SKM-1 treated with dmso at 0.1 percent for 144 hours (cell line): ENCODE results near the gene GMEB2.
"Not testable (repeated sequence)": the region's sequence is repeated elsewhere in the genome, so short reads cannot be mapped to it uniquely, and the experiment has no call there.

Experiments used
- DNase-seq: peaks from one replicate; lab custom pipeline; 2025; ENCODE audit not compliant: unreplicated experiment; lab: John Stamatoyannopoulos, UW

Gene GMEB2

GRCh38 chr20:63561624-63562396 is 65.1 kb downstream of the GMEB2 start:
- no peak for DNase-seq

GRCh38 chr20:63560856-63561609 is 65.9 kb downstream of the GMEB2 start:
- no peak for DNase-seq

GRCh38 chr20:63560333-63560805 is 66.5 kb downstream of the GMEB2 start:
- DNase-seq = no peak

- not testable (repeated sequence) for DNase-seq
Measured at GRCh38 chr20:63559485-63560332, 67.2 kb downstream of the GMEB2 start.

GRCh38 chr20:63558804-63559484 is 68.0 kb downstream of the GMEB2 start:
- no peak for DNase-seq

GRCh38 chr20:63557481-63557891 is 69.4 kb downstream of the GMEB2 start:
- DNase-seq = no peak

GRCh38 chr20:63556873-63557478 is 69.9 kb downstream of the GMEB2 start:
- DNase-seq = no peak

GRCh38 chr20:63555661-63556381 is 71.1 kb downstream of the GMEB2 start:
- no peak for DNase-seq

- no peak for DNase-seq
Measured at GRCh38 chr20:63554361-63555278, 72.3 kb downstream of the GMEB2 start.

- DNase-seq = no peak
Measured at GRCh38 chr20:63553933-63554290, 73.0 kb downstream of the GMEB2 start, which contains the start of gene FNDC11. Gene FNDC11 (plus strand): TSS chr20:63554159. CDS start chr20:63555664, 1,505 bp downstream.

- no peak for DNase-seq
Measured at GRCh38 chr20:63553251-63553932, 73.5 kb downstream of the GMEB2 start.

- no peak for DNase-seq
Measured at GRCh38 chr20:63552481-63553249, 74.2 kb downstream of the GMEB2 start.

GRCh38 chr20:63551068-63551467 is 75.8 kb downstream of the GMEB2 start:
- DNase-seq = no peak

GRCh38 chr20:63549679-63550282 is 77.1 kb downstream of the GMEB2 start:
- no peak for DNase-seq

GRCh38 chr20:63549019-63549418 is 77.9 kb downstream of the GMEB2 start:
- no peak for DNase-seq

GRCh38 chr20:63548542-63548941 is 78.4 kb downstream of the GMEB2 start:
- no peak for DNase-seq
